ENCODE measurements around the gene MTM1. TPM values are rescaled to one million over a fixed set of nuclear protein-coding genes. Genes with fewer than 3 reads are reported as not detected.

The MTM1 gene
- total RNA-seq, 1 donor from 2014 or later = 18.2 TPM

DNA sequence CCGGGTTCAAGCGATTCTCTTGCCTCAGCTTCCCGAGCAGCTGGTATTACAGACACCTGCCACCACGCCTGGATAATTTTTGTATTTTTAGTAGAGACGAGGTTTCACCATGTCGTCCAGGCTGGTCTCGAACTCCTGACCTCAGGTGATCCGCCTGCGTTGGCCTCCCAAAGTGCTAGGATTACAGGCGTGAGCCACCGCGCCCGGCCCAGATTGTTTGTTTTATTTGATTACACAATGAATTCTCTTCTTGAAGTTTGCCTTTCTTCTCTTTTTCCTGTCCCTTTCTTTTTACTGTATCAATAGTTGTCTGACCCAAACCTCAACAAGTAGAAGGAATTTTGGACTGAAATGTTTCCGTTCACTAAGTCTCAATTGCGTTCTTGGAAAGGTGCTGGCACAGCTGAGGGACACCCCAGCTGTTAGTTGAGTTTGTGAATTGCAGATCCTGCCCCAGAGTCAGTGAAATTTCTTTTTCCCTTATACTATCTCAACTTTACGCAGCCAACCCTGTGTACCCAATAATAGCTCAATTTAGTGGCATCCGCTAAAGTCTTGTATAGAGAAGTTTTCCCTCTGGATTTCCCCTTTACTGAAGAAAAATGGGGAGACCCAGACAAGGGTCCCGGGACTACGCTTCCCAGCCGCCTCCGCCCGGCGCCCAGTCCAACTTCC, 639 bp upstream of the MTM1 start:
- H3K36me3 Mint-ChIP-seq (ENCODE audit: low read depth) = no peaks in the 10 kb centered on the region
- H3K27ac Mint-ChIP-seq = peak overlapping the region; percentile 60
- no peaks in the 10 kb centered on the region for H3K9me3 Mint-ChIP-seq
- no peak for DNase-seq
- peaks cover 28% of the 10 kb centered on the region for H3K4me1 Mint-ChIP-seq
- peak overlapping the region; percentile 86 for H3K4me3 Mint-ChIP-seq
- no peaks in the 10 kb centered on the region for H3K27me3 Mint-ChIP-seq
- intact Hi-C loops (cut with micrococcal nuclease) = loop anchor here (2.0 to 10.0 kb wide), 3 partner anchors 205 to 1025 kb away; partner anchors contain the start of genes EOLA1, MAMLD1 and VMA21

DNA sequence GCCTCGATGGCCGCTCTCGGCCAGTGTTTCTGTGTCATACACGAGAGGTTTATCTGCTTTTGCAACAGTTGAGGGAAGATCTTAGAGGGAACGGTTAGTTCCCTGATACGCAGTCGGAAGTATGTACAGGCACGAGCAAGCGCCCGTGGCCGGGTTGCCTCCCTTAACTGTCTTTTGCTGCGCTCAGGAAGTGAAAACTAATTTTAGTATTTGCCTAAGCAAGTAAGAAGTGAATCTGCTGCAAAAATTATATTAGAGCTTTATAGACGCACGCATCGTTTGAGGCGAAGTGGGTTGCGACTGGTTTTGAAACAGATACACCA, 695 bp downstream of the MTM1 start:
- H3K9me3 Mint-ChIP-seq = no peaks in the 10 kb centered on the region
- peak overlapping the region; percentile 81 for H3K27ac Mint-ChIP-seq
- intact Hi-C loops (cut with micrococcal nuclease) = loop anchor here (2.0 to 10.0 kb wide), 3 partner anchors 206 to 1027 kb away; partner anchors contain the start of genes EOLA1, MAMLD1 and VMA21
- peak overlapping the region; percentile 86 for H3K4me3 Mint-ChIP-seq
- no peaks in the 10 kb centered on the region for H3K27me3 Mint-ChIP-seq
- no peaks in the 10 kb centered on the region for H3K36me3 Mint-ChIP-seq (ENCODE audit: low read depth)
- H3K4me1 Mint-ChIP-seq = peaks cover 39% of the 10 kb centered on the region
- DNase-seq = peak; percentile 82

DNA sequence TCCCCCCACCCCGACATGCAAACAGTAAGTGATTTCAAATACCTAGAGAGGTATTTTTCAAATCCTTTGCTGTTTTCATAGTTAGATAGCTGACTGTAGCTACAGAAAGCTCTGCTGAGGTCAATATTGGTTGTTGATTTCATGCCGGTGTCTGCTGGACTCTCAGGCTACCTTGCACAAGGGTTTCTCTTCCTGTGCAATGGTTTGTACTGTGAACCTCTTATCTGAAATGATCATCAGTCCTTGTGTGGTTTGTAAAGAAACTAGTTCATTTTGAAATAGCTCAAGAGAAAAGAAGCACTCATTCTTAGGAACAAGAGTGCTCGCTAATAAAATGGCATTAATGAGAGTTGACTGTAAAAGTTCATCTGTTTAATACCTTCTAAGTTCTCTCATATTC, 2.1 kb downstream of the MTM1 start:
- peak; percentile 66 for DNase-seq
- peak overlapping the region; percentile 86 for H3K4me3 Mint-ChIP-seq
- intact Hi-C loops (cut with micrococcal nuclease) = loop anchor here (10.0 kb wide), 1 partner anchor 366 kb away; no protein-coding TSS in a partner anchor
- H3K27ac Mint-ChIP-seq = peak overlapping the region; percentile 81
- no peaks in the 10 kb centered on the region for H3K9me3 Mint-ChIP-seq
- H3K27me3 Mint-ChIP-seq = no peaks in the 10 kb centered on the region
- no peaks in the 10 kb centered on the region for H3K36me3 Mint-ChIP-seq (ENCODE audit: low read depth)
- H3K4me1 Mint-ChIP-seq = peaks cover 51% of the 10 kb centered on the region

DNA sequence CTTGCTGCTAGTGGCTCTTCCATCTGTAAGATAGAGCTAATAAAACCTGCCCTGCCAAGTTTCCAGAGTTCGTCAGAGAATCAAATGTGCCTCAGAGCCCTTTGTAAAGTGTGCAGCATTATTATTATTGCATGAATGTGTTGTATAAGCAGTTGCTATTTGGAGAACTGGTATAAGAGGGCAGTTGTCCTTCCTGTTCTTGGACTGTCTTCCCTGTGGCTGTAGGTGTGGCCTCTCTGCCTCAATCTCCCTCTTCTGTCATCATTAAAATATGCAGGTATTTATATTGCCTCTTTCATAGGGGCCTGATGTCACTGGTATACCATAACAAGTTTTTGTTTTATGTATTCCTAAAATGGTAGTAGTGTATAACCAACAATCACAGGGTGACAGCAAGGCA, 3.8 kb downstream of the MTM1 start:
- no peaks in the 10 kb centered on the region for H3K9me3 Mint-ChIP-seq
- intact Hi-C loops (cut with micrococcal nuclease) = loop anchor here (10.0 kb wide), 1 partner anchor 367 kb away; no protein-coding TSS in a partner anchor
- DNase-seq = no peak
- no peaks in the 10 kb centered on the region for H3K27me3 Mint-ChIP-seq
- H3K36me3 Mint-ChIP-seq (ENCODE audit: low read depth) = no peaks in the 10 kb centered on the region
- H3K27ac Mint-ChIP-seq = peak overlapping the region; percentile 86
- peaks cover 65% of the 10 kb centered on the region for H3K4me1 Mint-ChIP-seq
- peak overlapping the region; percentile 83 for H3K4me3 Mint-ChIP-seq

DNA sequence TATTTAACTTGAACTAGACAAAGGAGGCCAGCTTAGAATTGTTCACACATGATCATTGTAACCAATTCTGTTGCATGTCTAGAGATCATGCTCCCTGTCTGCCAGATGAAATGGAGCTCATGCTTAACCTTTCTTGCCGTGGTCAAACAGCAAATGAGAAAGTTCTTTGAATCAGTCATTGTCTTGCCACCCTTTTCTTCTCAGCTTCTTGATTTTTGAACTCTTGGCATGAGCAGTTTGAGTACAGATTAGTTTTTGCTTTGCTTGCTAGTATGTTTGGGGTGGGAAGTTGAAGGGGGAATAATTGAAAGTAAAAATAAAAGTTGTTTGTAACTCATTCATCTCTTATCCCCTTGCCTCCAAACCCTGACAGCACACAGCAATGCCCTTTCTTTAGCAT, 4.7 kb downstream of the MTM1 start:
- DNase-seq = no peak
- peak overlapping the region; percentile 83 for H3K4me3 Mint-ChIP-seq
- peaks cover under 1% of the 10 kb centered on the region for H3K36me3 Mint-ChIP-seq (ENCODE audit: low read depth)
- H3K27me3 Mint-ChIP-seq = no peaks in the 10 kb centered on the region
- intact Hi-C loops (cut with micrococcal nuclease) = loop anchor here (10.0 kb wide), 1 partner anchor 368 kb away; no protein-coding TSS in a partner anchor
- peak overlapping the region; percentile 86 for H3K27ac Mint-ChIP-seq
- H3K4me1 Mint-ChIP-seq = peaks cover 67% of the 10 kb centered on the region
- no peaks in the 10 kb centered on the region for H3K9me3 Mint-ChIP-seq

DNA sequence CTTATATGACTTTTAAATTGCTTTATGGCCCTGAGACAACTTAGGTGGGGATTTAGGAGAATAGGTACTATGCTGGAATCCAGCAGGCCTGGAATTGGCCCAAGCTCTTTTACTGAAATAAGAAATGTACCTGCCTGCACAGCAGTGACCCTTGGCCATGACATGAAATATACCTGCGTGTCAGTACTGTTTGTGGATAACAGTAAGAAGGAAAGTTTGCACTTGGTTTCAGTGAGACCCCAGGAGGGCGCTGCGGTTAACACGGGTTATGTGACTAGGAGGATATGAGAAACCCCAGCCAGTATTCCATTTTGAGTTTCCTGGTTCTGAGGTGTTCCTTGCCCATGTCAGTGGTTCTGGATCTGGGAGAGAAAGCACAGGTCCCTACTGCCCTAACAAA, 5.3 kb downstream of the MTM1 start:
- no peaks in the 10 kb centered on the region for H3K27me3 Mint-ChIP-seq
- peak overlapping the region; percentile 86 for H3K27ac Mint-ChIP-seq
- peak; percentile 63 for DNase-seq
- intact Hi-C loops (cut with micrococcal nuclease) = loop anchor here (2.0 to 10.0 kb wide), 4 partner anchors 27 to 369 kb away; no protein-coding TSS in a partner anchor
- no peaks in the 10 kb centered on the region for H3K9me3 Mint-ChIP-seq
- H3K4me3 Mint-ChIP-seq = peak overlapping the region; percentile 83
- H3K4me1 Mint-ChIP-seq = peaks cover 67% of the 10 kb centered on the region
- peaks cover 6% of the 10 kb centered on the region for H3K36me3 Mint-ChIP-seq (ENCODE audit: low read depth)

DNA sequence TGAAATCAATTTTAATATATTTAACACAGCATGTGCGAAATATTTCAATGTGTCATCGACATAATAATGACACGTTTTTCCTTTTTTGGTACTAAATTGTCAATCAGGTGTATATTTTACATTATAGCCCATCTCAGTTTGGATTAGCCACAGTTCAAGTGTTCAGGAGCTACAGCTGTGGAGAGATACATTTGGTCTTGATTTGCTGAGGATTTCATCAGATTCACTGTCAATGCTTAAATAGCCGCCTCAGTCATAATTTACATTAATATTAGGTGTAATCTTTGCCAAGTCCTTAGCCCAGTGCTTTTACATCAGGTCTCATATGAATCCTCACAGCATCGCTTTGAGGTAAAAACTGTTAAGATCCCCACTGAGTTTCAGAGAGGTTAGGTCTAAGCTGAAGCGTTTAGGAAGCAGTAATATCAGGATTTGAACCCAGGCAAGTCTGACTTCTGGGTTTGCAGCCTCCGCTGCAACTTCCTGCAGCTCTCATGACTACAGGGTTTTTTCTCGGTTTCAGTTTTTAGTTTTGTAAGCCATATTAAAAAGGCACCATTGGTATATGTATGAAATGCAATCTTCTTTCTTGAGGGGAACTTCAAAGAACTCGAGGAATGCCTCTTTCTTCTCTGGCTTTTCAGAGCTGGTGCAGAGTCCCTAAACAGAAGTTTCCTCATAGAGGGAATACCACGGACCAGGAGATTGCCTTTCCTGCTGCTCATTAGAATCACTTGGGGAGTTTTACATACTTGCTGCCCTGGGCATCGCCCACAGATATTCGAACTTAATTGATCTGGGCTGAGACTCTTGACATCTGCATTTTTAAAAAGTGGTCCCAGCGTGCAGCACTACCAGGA, 6.4 kb downstream of the MTM1 start:
- Mint-ChIP-seq H3K4me1 (peaks cover 64% of the 10 kb centered on the region), H3K27ac (peak overlapping the region; percentile 95), H3K4me3 (peak overlapping the region; percentile 83), H3K36me3 (ENCODE audit: low read depth) (peaks cover 8% of the 10 kb centered on the region), H3K9me3 (no peaks in the 10 kb centered on the region), H3K27me3 (no peaks in the 10 kb centered on the region)
- peak; percentile 68 for DNase-seq
- intact Hi-C loops (cut with micrococcal nuclease) = loop anchor here (1.0 to 10.0 kb wide), 6 partner anchors 28 to 370 kb away; no protein-coding TSS in a partner anchor

DNA sequence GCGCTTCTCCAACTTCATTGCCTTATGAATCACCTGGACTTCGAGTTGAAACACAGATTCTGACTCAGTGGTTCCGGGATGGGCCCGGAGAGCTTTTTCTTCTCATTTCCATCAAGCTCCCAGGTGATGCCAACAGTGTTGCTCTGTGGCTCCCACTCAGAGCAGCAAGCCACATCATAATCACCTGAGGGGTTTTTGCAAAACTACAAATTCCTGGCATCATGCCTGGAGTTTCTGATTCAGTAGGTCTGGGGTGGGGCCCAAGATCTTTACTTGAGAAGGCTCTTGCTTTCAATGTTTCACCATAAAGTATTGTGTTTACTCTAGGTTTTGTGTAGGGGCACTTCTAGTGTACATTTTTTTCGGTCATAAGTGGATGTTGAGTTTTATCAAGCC, 7.0 kb downstream of the MTM1 start:
- peak overlapping the region; percentile 95 for H3K27ac Mint-ChIP-seq
- H3K36me3 Mint-ChIP-seq (ENCODE audit: low read depth) = peaks cover 11% of the 10 kb centered on the region
- peak overlapping the region; percentile 83 for H3K4me3 Mint-ChIP-seq
- no peaks in the 10 kb centered on the region for H3K9me3 Mint-ChIP-seq
- peaks cover 60% of the 10 kb centered on the region for H3K4me1 Mint-ChIP-seq
- H3K27me3 Mint-ChIP-seq = no peaks in the 10 kb centered on the region
- intact Hi-C loops (cut with micrococcal nuclease) = loop anchor here (1.0 to 10.0 kb wide), 6 partner anchors 29 to 371 kb away; no protein-coding TSS in a partner anchor
- DNase-seq = peak; percentile 76

DNA sequence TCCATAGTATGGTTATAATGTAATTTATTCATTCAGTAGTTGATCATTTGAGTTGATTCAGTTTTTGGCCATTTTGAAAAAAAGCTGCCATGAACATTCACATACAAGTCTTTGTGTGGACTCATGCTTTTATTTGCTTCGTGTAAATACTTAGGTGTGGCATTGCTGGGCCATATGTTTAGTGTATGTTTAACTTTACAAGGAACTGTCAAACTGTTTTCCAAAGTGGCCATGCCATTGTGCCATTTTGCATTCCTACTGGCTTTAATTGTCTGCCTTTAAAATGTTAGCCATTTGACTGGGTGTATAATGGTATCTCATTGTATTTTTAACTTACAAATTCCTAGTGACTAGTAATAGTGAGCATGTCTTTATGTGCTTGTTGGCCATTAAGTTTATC, 8.8 kb downstream of the MTM1 start:
- Mint-ChIP-seq H3K4me1 (peaks cover 49% of the 10 kb centered on the region), H3K9me3 (no peaks in the 10 kb centered on the region), H3K36me3 (ENCODE audit: low read depth) (peaks cover 13% of the 10 kb centered on the region), H3K4me3 (peak overlapping the region; percentile 83), H3K27me3 (no peaks in the 10 kb centered on the region), H3K27ac (peak overlapping the region; percentile 95)
- intact Hi-C loops (cut with micrococcal nuclease) = loop anchor here (5.0 to 10.0 kb wide), 2 partner anchors 60 to 372 kb away; no protein-coding TSS in a partner anchor
- no peak for DNase-seq

DNA sequence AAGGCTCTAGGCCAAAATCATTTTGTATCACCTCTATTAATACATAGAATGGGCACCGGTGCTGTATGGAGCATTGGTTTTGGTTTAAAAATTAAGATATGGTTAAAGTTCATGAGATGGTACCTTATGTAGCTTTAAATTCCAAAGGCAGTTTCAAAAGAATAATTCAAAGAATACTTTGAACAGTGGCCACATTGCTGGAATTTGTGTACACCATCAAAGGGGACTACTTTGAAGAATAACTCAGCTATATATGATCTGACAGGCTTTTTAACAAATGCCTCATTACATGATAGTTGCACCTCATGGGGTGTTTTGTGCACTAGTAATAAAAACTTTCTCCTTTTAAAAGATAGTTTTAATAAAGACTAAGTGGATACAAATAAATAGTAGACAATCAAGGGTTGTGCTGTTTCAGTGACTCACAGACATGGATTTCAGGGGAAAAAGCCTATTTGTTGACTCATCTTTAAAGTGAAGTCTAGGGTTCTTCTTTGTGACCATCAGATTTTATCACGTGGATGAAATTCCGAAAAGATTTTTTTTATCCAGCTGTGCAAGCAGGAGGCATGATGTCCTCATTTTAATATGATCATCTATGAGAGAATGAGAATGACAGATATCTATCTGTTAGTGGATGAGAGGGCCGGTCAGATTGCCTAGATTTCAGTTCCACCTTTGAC, 12.8 kb downstream of the MTM1 start:
- Mint-ChIP-seq H3K27me3 (no peaks in the 10 kb centered on the region), H3K4me1 (peaks cover 27% of the 10 kb centered on the region), H3K4me3 (no peak overlapping the region), H3K9me3 (no peaks in the 10 kb centered on the region), H3K36me3 (ENCODE audit: low read depth) (peaks cover 16% of the 10 kb centered on the region), H3K27ac (no peak overlapping the region)
- DNase-seq = no peak
- intact Hi-C loops (cut with micrococcal nuclease) = no loop called here

DNA sequence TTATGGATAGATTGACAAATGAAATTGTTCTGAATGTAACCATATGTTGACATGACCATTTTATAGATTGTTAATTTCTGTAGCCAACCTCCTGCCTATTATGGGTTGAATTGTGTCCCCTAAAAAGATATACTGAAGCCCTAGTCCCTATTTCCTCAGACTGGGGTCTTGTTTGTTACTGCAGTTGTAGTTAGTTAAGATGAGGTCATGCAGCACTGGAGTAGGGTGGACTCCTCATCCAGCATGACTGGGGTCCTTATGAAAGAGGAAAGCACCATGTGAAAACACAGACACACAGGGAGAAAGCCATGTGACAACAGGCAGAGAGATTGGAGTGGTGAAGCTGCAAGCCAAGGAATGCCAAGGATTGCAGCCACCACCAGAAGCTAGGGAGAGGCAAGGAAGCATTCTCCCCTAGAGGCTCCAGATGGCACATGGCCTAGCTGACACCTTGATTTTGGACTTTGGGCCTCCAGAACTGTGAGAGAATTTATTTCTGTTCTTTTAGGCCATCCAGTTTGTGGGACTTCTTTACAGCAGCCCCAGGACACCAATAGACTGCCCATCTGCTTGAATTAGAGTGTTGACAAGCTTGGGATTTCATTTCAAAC, 14.0 kb downstream of the MTM1 start:
- Mint-ChIP-seq H3K4me3 (no peak overlapping the region), H3K9me3 (no peaks in the 10 kb centered on the region), H3K27ac (no peak overlapping the region), H3K4me1 (peaks cover 21% of the 10 kb centered on the region), H3K36me3 (ENCODE audit: low read depth) (peaks cover 16% of the 10 kb centered on the region), H3K27me3 (no peaks in the 10 kb centered on the region)
- intact Hi-C loops (cut with micrococcal nuclease) = no loop called here
- DNase-seq = no peak

DNA sequence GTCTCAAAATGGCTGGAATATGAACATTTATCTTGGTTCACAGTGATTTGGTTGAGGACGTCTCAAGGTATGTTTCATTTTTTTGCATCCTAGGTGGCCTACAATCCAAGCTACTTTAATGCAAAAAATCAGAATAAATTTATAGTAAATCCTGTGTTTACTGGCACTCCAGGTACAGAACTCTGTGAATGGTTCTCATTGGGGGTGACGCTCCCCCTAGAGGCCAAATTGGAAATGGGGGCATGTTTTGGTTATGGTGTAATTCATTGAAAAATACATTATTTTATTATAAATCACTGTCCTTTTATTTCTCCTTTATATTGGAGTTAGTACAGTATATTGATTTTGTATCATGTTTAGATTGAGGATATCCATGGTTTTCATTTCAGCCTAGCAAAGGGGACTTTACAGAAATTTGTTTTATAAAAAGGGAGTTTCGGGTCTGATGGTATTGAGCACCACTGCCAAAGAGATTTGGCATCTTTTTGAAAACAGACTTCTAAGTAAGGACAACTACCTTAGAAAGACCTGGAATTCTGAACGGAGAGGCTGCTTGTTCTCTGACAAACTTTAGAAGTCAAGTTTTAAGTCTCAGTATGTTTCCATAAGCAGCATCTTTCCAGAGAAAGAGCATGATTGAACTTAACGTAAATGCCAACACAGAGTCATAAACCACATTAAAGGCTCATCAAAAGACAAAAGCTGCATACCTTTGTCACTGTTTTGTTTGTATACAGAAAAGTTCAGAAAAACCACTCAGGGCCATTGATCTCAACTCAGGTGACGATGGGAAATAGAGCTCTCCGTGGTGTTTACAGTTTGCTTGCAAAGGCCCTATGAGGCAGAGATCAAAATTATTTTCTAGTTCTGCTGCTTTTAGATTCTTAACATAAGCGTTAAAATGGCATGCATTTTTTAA, 19.4 kb downstream of the MTM1 start:
- intact Hi-C loops (cut with micrococcal nuclease) = loop anchor here (2.0 kb wide), 1 partner anchor 101 kb away; no protein-coding TSS in a partner anchor

More for the DNA sequence above, 19.4 kb downstream of the MTM1 start:
- peaks cover 20% of the 10 kb centered on the region for H3K4me1 Mint-ChIP-seq
- peak; percentile 75 for DNase-seq
- no peak overlapping the region for H3K27ac Mint-ChIP-seq
- H3K9me3 Mint-ChIP-seq = no peaks in the 10 kb centered on the region
- no peak overlapping the region for H3K4me3 Mint-ChIP-seq
- no peaks in the 10 kb centered on the region for H3K27me3 Mint-ChIP-seq
- peaks cover 3% of the 10 kb centered on the region for H3K36me3 Mint-ChIP-seq (ENCODE audit: low read depth)

Data from activated CD4-positive, alpha-beta T cell treated with anti-CD3 and anti-CD28 coated beads, Interleukin-2, amount 10 ng/mL, durations not matched to agents 24 days and 14 days (primary cell).